Right cardiac atrium (tissue), 5 donors: ENCODE measurements around the gene ZNF648. TPM values are rescaled to one million over a fixed set of nuclear protein-coding genes. Genes with fewer than 3 reads are reported as not detected.
"Not testable (repeated sequence)": the region's sequence is repeated elsewhere in the genome, so short reads cannot be mapped to it uniquely, and the experiment has no call there.

Experiments
- ATAC-seq, 2 donors: fragments of 200-7000 bp; cut with Tn5 transposase; one replicate each; pipeline versions ENCODE4 v1.8.0 to v1.9.1; 2020; ENCODE audit warnings: moderate library complexity in 2 of 2, mild to moderate bottlenecking in 1 of 2
- DNase-seq, 3 donors: peaks; one replicate each; pipeline ENCODE4 v3.0.0-alpha.2; 2020
- H3K27ac ChIP-seq: one replicate; pipeline ENCODE4 v1.5.1; 2013; ENCODE audit warnings: mild to moderate bottlenecking, low read length, control low read depth, moderate library complexity
- H3K27me3 ChIP-seq: one replicate; pipeline ENCODE4 v1.6.1; 2013; ENCODE audit not compliant: control insufficient read depth, insufficient read depth
- H3K4me1 ChIP-seq: one replicate; pipeline ENCODE4 v1.6.1; 2013; ENCODE audit warnings: low read length; ENCODE audit not compliant: control insufficient read depth, insufficient read depth
- H3K4me3 ChIP-seq: one replicate; pipeline ENCODE4 v1.5.1; 2013; ENCODE audit warnings: low read length, control low read depth
- H3K9me3 ChIP-seq: one replicate; pipeline ENCODE4 v1.6.1; 2013; ENCODE audit warnings: low read length; ENCODE audit not compliant: control insufficient read depth
- whole genome bisulfite sequencing: extraction: QIAGEN DNeasy Blood & Tissue Kit; methylation state at CpG from one replicate; pipeline ENCODE4 v1.1.7; 2013; 5-methylcytosine and 5-hydroxymethylcytosine counted together
- intact Hi-C, 4 donors: fragments of 100-400 bp; cut with DNase I; formaldehyde crosslinking; loops; one replicate each; pipeline versions ENCODE4 v1.11.0 to v1.14.0; 2022 to 2023
- polyA plus RNA-seq: library from polyadenylated mRNA; stranded (reverse); fragments of 200-250 nt; gene quantifications from one replicate; pipeline ENCODE4 v1.2.3, GENCODE V29; 2013
- total RNA-seq, 4 donors: library from RNA; stranded (reverse); fragmentation: NEBNext Ultra II Directional; extraction: Animal tissue kit (Norgen Biotek cat#: 25700); gene quantifications; one replicate each; pipeline ENCODE4 v1.2.1, GENCODE V29; 2021
- donor health status: healthy with polysubstance abuse.
- donor health status: DM: no; HTN: yes; CAD: no.
- donor health status: DM: no; HTN: no; CAD: no.
- donor health status: DM: no; HTN: yes; CAD: no; lungs with severe emphysema.
- donor health status: DM: yes; HTN: yes; CAD: no.

The ZNF648 gene
- total and polyA plus RNA-seq, 5 donors = not detected

DNA sequence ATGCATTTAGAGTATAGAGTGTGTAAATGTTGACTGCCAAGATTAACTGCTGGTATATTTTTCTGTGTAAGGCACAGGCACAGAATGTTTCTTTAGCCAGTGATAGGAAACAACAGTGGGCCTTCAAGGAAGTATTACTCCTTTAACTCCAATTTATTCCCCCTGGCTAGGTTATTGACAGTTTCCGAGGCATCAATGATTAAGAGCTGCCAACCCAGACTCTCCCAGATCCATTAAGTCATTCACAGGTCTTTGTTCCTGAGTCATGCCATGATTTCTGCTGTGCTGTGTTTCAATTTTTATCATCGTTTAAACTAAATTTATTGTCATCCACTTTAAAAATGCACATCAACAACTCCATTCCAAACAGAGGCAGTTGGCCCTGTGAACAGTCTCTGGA, 9.2 kb downstream of the ZNF648 start:
- ATAC-seq = no peak
- H3K4me1 ChIP-seq = no peaks in the 10 kb centered on the region
- WGBS = 79% methylated on average over 2 of the region's 2 CpGs
- no peaks in the 10 kb centered on the region for H3K27me3 ChIP-seq
- intact Hi-C loops = no loop called here
- no peak for DNase-seq
- H3K4me3 ChIP-seq = no peak overlapping the region
- H3K9me3 ChIP-seq = no peaks in the 10 kb centered on the region
- H3K27ac ChIP-seq = no peak overlapping the region

DNA sequence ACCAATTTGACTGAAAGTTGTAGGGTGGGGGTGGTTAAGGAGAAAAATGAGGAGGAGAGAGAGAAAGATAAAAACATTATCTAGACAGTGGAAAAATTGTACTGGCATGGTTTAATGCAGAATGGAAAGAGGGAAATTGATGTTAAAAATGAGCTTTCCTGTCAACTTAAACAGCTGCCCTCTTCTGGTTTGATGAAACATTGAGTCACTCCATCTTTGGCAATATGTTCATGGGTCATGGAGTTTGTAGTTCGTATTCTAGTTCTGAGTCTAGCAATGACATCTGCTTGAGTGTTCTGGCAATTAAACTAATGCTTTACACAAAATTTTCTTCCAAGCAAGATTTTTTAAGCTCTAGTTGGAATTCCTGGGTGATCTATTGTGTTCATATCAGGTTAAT, 9.6 kb downstream of the ZNF648 start:
- intact Hi-C loops = no loop called here
- no peaks in the 10 kb centered on the region for H3K4me1 ChIP-seq
- WGBS = 52% methylated on average over 1 of the region's 1 CpG
- H3K27ac ChIP-seq = no peak overlapping the region
- no peaks in the 10 kb centered on the region for H3K27me3 ChIP-seq
- H3K4me3 ChIP-seq = no peak overlapping the region
- no peaks in the 10 kb centered on the region for H3K9me3 ChIP-seq
- ATAC-seq (no peak), DNase-seq (no peak)

DNA sequence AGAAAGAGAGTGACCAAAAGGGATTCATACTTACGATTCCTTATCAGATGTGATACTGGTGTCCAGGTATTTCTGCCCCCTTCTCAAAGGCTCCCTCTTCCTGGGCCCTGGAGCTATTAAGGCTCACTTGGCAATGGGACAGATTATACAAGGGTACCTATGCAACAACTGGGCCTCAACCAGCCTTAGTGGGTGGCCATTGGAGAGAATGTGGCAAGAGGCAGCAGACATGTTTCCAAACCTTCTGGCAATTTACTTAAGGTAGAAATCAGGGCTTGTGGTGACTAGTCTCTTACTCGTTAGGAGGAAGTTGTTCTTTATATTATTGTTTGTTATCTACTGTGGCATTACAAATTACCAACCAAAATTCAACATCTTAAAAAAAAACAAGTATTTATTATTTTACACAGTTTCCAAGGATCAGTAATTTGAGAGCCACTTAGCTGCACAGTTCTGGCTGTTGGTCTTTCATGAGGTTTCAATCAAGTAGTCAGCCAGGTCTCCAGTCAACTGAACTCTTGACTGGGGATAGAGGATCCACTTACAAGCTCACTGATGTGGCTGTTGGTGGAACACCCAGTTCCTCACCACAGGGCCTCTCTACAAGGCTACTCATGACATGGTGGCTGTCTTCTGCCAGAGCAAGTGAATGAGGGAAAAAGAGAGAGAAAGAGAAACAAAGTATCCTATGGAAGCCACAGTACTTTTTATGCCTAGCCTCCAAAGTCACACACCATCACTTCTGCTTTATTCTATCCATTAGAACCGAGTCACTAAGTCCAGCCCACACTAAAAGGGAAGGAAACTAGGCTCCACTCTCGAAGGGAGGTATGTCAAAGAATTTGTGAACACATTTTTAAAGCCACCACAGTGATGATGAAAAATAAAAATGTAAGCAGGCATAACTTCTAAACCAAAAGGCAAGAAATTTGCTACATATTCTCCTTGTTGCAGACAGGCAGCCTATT, 10.7 kb downstream of the ZNF648 start:
- WGBS = 64% methylated on average over 4 of the region's 4 CpGs
- ATAC-seq = no peak
- intact Hi-C loops = no loop called here

DNA sequence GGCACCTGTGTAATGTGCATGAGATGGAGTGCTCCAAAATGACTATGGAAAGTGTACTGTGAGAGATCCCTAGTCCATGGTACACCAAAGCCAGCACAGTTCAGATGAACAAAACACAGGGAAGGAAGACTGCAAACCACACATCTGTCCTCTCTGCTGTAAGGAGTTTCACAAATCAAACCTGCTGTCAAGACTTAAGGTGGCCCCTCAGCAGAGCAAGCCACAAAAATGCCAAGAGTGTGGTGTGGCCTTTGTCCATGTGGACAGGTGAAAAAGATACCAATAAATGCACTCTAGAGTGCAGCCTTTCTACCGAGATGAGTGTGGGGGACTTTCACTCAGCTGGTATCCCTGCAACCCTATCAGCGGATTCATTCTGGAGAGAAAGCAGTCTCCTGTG, 12.9 kb downstream of the ZNF648 start:
- DNase-seq (no peak), ATAC-seq (no peak)
- Histone ChIP-seq H3K4me3 (no peak overlapping the region), H3K27ac (no peak overlapping the region), H3K9me3 (no peaks in the 10 kb centered on the region), H3K27me3 (no peaks in the 10 kb centered on the region), H3K4me1 (no peaks in the 10 kb centered on the region)
- WGBS = 72% methylated on average over 2 of the region's 2 CpGs
- intact Hi-C loops = no loop called here

More for the DNA sequence above, 10.7 kb downstream of the ZNF648 start:
- Histone ChIP-seq H3K9me3 (no peaks in the 10 kb centered on the region), H3K27ac (no peak overlapping the region), H3K4me3 (no peak overlapping the region), H3K27me3 (no peaks in the 10 kb centered on the region), H3K4me1 (no peaks in the 10 kb centered on the region)
- DNase-seq = no peak

DNA sequence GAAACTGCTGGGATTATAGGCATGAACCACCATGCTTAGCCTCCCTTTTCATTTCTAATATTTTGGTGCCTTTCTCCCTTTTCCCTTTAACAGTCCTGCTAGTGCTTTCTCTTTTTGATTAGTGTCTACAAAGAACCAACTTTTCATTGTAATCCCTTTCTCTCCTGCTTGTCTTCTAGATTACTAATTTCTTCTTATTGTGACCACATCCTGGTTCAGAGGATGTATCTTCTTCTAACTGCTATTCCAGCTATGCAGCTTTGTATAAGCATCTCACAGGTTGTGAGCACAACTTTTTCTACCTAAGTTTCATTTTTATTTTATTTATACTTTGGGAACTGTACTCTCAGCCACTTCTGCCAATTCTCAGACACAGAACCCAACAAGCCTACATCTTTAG, 14.7 kb downstream of the ZNF648 start:
- no peak overlapping the region for H3K27ac ChIP-seq
- ATAC-seq = no peak
- H3K27me3 ChIP-seq = no peaks in the 10 kb centered on the region
- H3K4me1 ChIP-seq = no peaks in the 10 kb centered on the region
- intact Hi-C loops = no loop called here
- H3K4me3 ChIP-seq = no peak overlapping the region
- H3K9me3 ChIP-seq = no peaks in the 10 kb centered on the region
- no peak for DNase-seq

DNA sequence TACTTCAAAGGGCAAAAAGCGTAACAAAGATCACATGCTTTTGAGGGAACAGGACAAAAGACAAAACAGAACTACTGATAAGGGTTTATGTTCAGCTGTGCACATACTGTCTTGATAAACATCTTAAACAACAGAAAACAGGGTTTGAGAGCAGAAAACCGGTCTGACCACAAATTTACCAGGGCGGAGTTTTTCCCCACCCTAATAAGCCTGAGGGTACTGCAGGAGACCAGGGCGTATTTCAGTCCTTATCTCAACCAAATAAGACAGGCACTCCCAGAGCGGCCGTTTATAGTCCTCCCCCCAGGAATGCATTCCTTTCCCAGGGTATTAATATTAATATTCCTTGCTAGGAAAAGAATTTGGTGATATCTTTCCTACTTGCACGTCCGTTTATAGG, 16.0 kb downstream of the ZNF648 start:
- H3K9me3 ChIP-seq, H3K4me1 ChIP-seq, H3K27me3 ChIP-seq, H3K4me3 ChIP-seq, H3K27ac ChIP-seq, intact Hi-C loops, DNase-seq, ATAC-seq: not testable (repeated sequence)
- 90% methylated on average over 8 of the region's 8 CpGs for WGBS

DNA sequence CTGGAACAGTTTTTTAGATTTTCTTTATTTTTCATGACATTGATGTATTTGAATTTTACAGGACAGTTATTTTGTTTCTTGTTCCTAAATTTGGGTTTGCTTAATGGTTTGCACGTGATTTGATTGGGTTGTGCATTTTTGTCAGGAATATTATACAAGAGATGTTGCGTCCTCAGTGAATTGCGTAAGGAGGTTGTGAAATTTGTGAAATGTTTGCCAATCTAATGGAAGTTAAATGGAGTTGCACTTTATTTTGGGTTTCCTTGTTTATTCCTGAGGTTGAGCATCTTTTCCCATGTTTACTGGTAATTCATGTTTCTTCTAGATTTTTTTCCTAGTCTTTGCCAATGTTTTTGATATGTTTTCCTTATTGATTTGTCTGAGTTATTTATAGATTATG, 19.9 kb downstream of the ZNF648 start:
- WGBS = 71% methylated on average over 3 of the region's 3 CpGs
- intact Hi-C loops = no loop called here
- DNase-seq = no peak
- no peak overlapping the region for H3K27ac ChIP-seq
- H3K27me3 ChIP-seq = no peaks in the 10 kb centered on the region
- no peaks in the 10 kb centered on the region for H3K4me1 ChIP-seq
- H3K4me3 ChIP-seq = no peak overlapping the region
- ATAC-seq = no peak
- H3K9me3 ChIP-seq = no peaks in the 10 kb centered on the region

DNA sequence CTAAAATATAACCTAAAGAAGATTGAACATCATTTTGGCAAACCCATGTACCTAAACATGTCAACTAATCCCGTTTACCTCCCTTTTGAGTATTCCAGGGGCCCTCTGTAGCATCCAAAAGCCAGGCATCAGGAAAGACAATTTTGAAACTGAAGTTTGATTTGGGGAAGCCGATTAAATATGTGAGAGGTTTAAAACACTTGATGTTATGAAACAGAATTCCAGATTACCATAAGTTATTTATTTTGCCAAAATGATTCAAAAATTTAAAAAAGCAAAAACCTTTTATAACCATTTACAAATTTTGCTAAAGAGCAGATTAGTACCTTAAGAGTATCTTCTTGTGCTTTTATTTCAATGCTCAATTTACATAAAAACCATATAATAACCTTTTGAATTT, 23.3 kb downstream of the ZNF648 start:
- Histone ChIP-seq H3K9me3 (no peaks in the 10 kb centered on the region), H3K4me1 (no peaks in the 10 kb centered on the region), H3K27me3 (no peaks in the 10 kb centered on the region), H3K4me3 (no peak overlapping the region), H3K27ac (no peak overlapping the region)
- 73% methylated on average over 2 of the region's 2 CpGs for WGBS
- DNase-seq (no peak), ATAC-seq (no peak)
- intact Hi-C loops = no loop called here

DNA sequence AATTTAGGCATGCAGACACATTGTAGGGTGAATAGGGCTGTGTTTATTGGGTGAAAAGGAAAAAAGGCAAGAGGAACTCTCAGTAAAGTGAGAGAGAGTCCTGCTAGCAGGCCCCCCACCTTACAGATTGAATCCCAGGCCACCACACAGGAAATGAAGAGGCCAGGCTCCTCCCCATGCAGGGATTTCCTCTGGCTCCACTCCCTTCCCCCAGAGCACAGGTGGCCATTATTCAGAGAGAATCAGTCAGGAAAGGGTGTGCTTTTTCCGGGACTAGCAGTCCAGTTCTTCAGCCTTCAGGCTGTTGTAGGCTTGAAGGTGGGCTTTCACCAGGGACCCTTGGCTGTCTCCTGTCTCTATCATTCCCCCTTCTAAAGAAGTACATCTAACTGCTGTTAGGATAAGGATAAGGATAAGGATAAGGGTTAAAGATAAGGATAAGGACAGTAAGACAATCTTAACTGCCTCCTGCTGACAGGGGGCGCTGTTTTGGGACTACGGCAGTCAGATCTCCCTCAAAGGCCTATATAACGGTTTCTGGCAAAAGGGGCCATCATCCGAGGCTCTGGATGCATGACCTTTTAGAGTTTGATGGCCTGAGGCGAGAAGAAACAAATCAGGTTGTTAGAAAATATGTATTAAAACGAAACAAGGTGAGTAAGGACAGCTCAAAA, 26.3 kb downstream of the ZNF648 start:
- intact Hi-C loops = no loop called here
- no peak overlapping the region for H3K27ac ChIP-seq
- H3K9me3 ChIP-seq = no peaks in the 10 kb centered on the region
- DNase-seq (no peak), ATAC-seq (peak in 1 of 2 donors; percentile 54)
- H3K27me3 ChIP-seq = no peaks in the 10 kb centered on the region
- H3K4me1 ChIP-seq = no peaks in the 10 kb centered on the region
- WGBS = 63% methylated on average over 7 of the region's 7 CpGs
- H3K4me3 ChIP-seq = no peak overlapping the region

DNA sequence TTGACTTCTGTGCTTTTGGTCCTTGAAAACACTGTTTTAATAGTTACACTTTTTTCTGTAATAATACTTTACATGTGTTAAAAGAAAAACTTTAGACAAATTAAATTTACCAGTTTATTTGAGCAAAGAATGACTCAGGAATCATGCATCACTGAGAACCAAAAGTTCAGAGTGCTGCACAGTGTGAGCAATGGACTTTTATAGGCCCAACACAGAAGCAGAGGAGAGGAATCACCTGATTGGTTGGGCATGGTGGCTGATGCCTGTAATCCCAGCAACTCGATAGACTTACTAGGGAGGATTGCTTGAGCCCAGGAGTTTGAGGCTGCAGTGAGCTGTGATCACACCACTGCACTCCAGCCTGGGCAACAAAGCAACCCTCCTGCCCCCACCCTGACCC, 29.3 kb downstream of the ZNF648 start:
- ATAC-seq (no peak), DNase-seq (no peak)
- intact Hi-C loops = no loop called here
- Histone ChIP-seq H3K27me3 (no peaks in the 10 kb centered on the region), H3K4me1 (no peaks in the 10 kb centered on the region), H3K4me3 (no peak overlapping the region), H3K9me3 (no peaks in the 10 kb centered on the region), H3K27ac (no peak overlapping the region)
- WGBS = 41% methylated on average over 1 of the region's 1 CpG
